OCI-LY1 (cell line): ENCODE data around the gene SSTR4.

ENCODE experiments used
- H2AFZ ChIP-seq: fragments of 200-600 bp; sonication (generic), shearing (Covaris generic); 2 replicates; pipeline ENCODE4 v1.6.0; 2014; ENCODE audit warnings: antibody characterized with exemption, mild to moderate bottlenecking, low read length
- H3F3A ChIP-seq: fragments of 200-600 bp; sonication (generic), shearing (Covaris generic); 2 replicates; pipeline ENCODE4 v1.6.0; 2014; ENCODE audit warnings: mild to moderate bottlenecking, antibody characterized with exemption, low read length, moderate library complexity; ENCODE audit not compliant: insufficient read depth
- H3K27ac ChIP-seq: fragments of 200-600 bp; sonication (generic); 2 replicates; pipeline ENCODE4 v1.5.1; 2014; ENCODE audit warnings: low read length, mixed run types, mild to moderate bottlenecking, low read depth; ENCODE audit not compliant: poor library complexity, severe bottlenecking
- H3K27me3 ChIP-seq: fragments of 200-600 bp; sonication (generic); 2 replicates; pipeline ENCODE4 v1.6.0; 2014; ENCODE audit warnings: antibody characterized with exemption, mild to moderate bottlenecking, low read length, moderate library complexity; ENCODE audit not compliant: insufficient read depth
- H3K36me3 ChIP-seq: fragments of 200-600 bp; sonication (generic); 2 replicates; pipeline ENCODE4 v1.6.1; 2014; ENCODE audit warnings: mild to moderate bottlenecking, antibody characterized with exemption, low read length, moderate library complexity, mixed read lengths; ENCODE audit not compliant: insufficient read depth
- H3K4me1 ChIP-seq: fragments of 200-600 bp; sonication (generic); 2 replicates; pipeline ENCODE4 v1.5.1; 2014; ENCODE audit warnings: mild to moderate bottlenecking, low read length, moderate library complexity; ENCODE audit not compliant: insufficient read depth, severe bottlenecking
- H3K4me2 ChIP-seq: fragments of 200-600 bp; sonication (generic), shearing (Covaris generic); 2 replicates; pipeline ENCODE4 v1.6.1; 2014; ENCODE audit warnings: low read length
- H3K4me3 ChIP-seq: fragments of 200-600 bp; sonication (generic); 2 replicates; pipeline ENCODE4 v1.5.1; 2014; ENCODE audit warnings: low read length, low read depth, mild to moderate bottlenecking, mixed read lengths; ENCODE audit not compliant: poor library complexity, severe bottlenecking
- H3K79me2 ChIP-seq: fragments of 200-600 bp; shearing (Covaris generic); 2 replicates; pipeline ENCODE4 v1.6.1; 2016; ENCODE audit warnings: mixed run types, low read length, mixed read lengths; ENCODE audit not compliant: insufficient read depth
- H3K9ac ChIP-seq: fragments of 200-600 bp; sonication (generic), shearing (Covaris generic); 2 replicates; pipeline ENCODE4 v1.6.1; 2014; ENCODE audit warnings: mild to moderate bottlenecking, low read length, mixed read lengths
- H3K9me2 ChIP-seq: fragments of 200-600 bp; sonication (generic), shearing (Covaris generic); 2 replicates; pipeline ENCODE4 v1.6.1; 2014; ENCODE audit warnings: low read depth, mild to moderate bottlenecking, low read length, mixed read lengths
- H3K9me3 ChIP-seq: fragments of 200-600 bp; shearing (Covaris generic); 2 replicates; pipeline ENCODE4 v1.6.1; 2014; ENCODE audit warnings: low read length, mixed read lengths
- H4K20me1 ChIP-seq: fragments of 200-600 bp; sonication (generic), shearing (Covaris generic); 2 replicates; pipeline ENCODE4 v1.6.0; 2016; ENCODE audit warnings: mild to moderate bottlenecking, low read length; ENCODE audit not compliant: insufficient read depth
- EZH2 ChIP-seq: fragments of 200-600 bp; sonication (generic), shearing (Covaris generic); IDR thresholded peaks from 2 replicates; pipeline ENCODE4 v1.8.0; 2017; ENCODE audit warnings: borderline replicate concordance, mixed run types, mild to moderate bottlenecking, antibody characterized with exemption, low read length, moderate library complexity, mixed read lengths
- TF ChIP-seq, protein P1 (sequence below): fragments of 200-600 bp; sonication (generic), shearing (Covaris generic); IDR thresholded peaks from 2 replicates; pipeline ENCODE4 v1.5.1; 2017; ENCODE audit warnings: mild to moderate bottlenecking, antibody characterized with exemption, low read length, moderate library complexity, mixed read lengths

The SSTR4 gene

DNA sequence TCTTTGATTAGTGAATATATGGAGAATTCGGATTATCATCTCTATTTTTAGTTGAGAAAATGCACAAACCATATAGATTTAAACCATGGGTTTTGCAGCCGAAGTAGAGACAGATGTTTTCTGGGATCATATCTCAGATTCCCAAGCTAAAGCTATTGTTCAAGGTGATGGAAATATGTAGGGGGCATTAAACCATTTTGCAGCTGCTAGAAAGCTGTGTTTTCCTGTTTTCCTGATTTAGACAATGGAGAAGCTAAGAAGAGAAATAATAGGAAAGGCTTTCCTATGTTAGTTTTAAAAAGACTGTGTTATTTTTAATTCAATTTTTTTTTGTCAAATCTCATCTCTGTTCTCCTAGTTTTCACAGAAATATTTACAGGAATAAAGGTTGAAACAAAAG lies 44.8 kb downstream of the SSTR4 start:
- Histone ChIP-seq H3K79me2 (no peaks in the 10 kb centered on the region), H3K4me2 (no peak overlapping the region), H3K9me3 (no peaks in the 10 kb centered on the region)

DNA sequence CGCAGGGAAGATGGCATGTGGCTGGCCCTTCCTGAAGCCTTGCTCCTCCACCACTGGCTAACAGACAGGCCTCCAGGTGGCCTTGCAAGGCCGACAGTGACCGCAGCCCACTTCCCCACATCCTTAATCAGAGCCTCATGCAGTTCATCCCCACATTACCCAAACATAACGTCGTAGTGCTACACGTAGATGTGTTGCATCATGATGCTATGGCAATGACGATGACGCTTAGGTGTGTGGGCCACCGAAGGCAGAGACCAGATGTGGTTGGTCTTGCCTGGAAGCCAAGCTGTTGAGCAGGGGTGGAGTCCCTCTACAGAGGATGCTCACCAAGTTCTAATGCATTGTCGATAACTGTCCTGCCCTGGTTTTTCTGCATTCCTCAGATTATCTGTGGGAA lies 45.4 kb downstream of the SSTR4 start:
- Histone ChIP-seq H3K36me3 (no peaks in the 10 kb centered on the region), H3K79me2 (no peaks in the 10 kb centered on the region), H3K27ac (no peak overlapping the region), H4K20me1 (no peaks in the 10 kb centered on the region), H3K4me3 (no peak overlapping the region), H3K9ac (no peak overlapping the region), H3K27me3 (no peaks in the 10 kb centered on the region), H3K4me1 (no peaks in the 10 kb centered on the region), H3K9me2 (no peaks in the 10 kb centered on the region), H2AFZ (no peak overlapping the region), H3K9me3 (no peaks in the 10 kb centered on the region), H3F3A (no peaks in the 10 kb centered on the region), H3K4me2 (no peak overlapping the region)
- TF ChIP-seq EZH2, result no peak
- TF ChIP-seq, protein P1, sequence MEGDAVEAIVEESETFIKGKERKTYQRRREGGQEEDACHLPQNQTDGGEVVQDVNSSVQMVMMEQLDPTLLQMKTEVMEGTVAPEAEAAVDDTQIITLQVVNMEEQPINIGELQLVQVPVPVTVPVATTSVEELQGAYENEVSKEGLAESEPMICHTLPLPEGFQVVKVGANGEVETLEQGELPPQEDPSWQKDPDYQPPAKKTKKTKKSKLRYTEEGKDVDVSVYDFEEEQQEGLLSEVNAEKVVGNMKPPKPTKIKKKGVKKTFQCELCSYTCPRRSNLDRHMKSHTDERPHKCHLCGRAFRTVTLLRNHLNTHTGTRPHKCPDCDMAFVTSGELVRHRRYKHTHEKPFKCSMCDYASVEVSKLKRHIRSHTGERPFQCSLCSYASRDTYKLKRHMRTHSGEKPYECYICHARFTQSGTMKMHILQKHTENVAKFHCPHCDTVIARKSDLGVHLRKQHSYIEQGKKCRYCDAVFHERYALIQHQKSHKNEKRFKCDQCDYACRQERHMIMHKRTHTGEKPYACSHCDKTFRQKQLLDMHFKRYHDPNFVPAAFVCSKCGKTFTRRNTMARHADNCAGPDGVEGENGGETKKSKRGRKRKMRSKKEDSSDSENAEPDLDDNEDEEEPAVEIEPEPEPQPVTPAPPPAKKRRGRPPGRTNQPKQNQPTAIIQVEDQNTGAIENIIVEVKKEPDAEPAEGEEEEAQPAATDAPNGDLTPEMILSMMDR, result no peak

More for the DNA sequence above, 44.8 kb downstream of the SSTR4 start:
- TF ChIP-seq, protein P1, result no peak
- H3K36me3 ChIP-seq, result no peaks in the 10 kb centered on the region
- no peak overlapping the region for H2AFZ ChIP-seq
- no peaks in the 10 kb centered on the region for H3K4me1 ChIP-seq
- no peak overlapping the region for H3K27ac ChIP-seq
- no peaks in the 10 kb centered on the region for H3F3A ChIP-seq
- no peaks in the 10 kb centered on the region for H4K20me1 ChIP-seq
- H3K9ac ChIP-seq, result no peak overlapping the region
- no peak overlapping the region for H3K4me3 ChIP-seq
- H3K27me3 ChIP-seq, result no peaks in the 10 kb centered on the region
- no peaks in the 10 kb centered on the region for H3K9me2 ChIP-seq

DNA sequence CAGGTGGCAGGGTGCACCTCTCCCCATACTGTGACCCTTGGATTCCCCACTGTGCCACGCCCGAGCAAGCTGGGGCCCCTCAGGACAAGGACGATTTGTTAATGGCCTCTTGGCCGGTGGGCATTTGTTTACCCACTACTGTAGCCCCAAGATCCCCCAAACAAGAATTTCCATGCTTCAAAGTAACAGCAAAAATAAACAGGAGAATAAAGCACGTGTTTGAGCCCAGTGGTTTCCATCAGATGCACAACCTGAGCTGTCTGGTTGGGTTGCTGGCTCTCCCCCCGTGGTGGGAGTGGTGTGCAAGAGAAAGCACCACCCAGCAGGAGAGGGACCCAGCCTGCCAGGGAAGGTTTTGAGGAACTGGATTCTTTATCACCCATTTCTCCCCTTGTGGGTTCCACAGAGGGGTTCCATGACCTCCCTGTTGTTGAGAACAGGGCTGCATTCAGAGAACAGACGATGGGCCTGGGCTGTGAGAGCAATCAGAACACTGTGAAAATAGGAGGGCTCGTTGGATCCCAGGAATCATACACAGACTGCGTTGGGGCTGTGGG lies 46.2 kb downstream of the SSTR4 start:
- Histone ChIP-seq H3K4me1 (no peaks in the 10 kb centered on the region), H3K36me3 (no peaks in the 10 kb centered on the region), H3K9me2 (no peaks in the 10 kb centered on the region), H3K9me3 (no peaks in the 10 kb centered on the region), H3K27ac (no peak overlapping the region), H3K27me3 (no peaks in the 10 kb centered on the region), H3F3A (no peaks in the 10 kb centered on the region), H3K79me2 (no peaks in the 10 kb centered on the region), H2AFZ (no peak overlapping the region), H4K20me1 (no peaks in the 10 kb centered on the region), H3K4me2 (no peak overlapping the region), H3K9ac (no peak overlapping the region), H3K4me3 (no peak overlapping the region)
- TF ChIP-seq, protein P1, result no peak
- TF ChIP-seq EZH2, result no peak
